ENCODE measurements around the gene NUF2.
"Not testable (repeated sequence)": the region's sequence is repeated elsewhere in the genome, so short reads cannot be mapped to it uniquely, and the experiment has no call there.

Gene NUF2

GRCh38 chr1:163321311-163322305 lies at the start of gene NUF2:
TSS of gene NUF2 (plus strand) at chr1:163321954. CDS start at chr1:163326052, 4,098 bp downstream.
- intact Hi-C loops (cut with DNase I): no loop called here
- peak; percentile 95 to 100 (median 97) for DNase-seq

- intact Hi-C loops (cut with DNase I): no loop called here
- DNase-seq: no peak
Measured at GRCh38 chr1:163273766-163274441, 47.9 kb upstream of the NUF2 start.

- intact Hi-C loops (cut with DNase I): no loop called here
- DNase-seq: no peak
Measured at GRCh38 chr1:163275222-163275621, 46.5 kb upstream of the NUF2 start.

- intact Hi-C loops (cut with DNase I): no loop called here
- no peak for DNase-seq
Measured at GRCh38 chr1:163278602-163279001, 43.2 kb upstream of the NUF2 start.

- DNase-seq; intact Hi-C loops (cut with DNase I): not testable (repeated sequence)
Measured at GRCh38 chr1:163284867-163285266, 36.9 kb upstream of the NUF2 start.

GRCh38 chr1:163290025-163290640 lies 31.6 kb upstream of the NUF2 start:
- intact Hi-C loops (cut with DNase I): no loop called here
- no peak for DNase-seq

- intact Hi-C loops (cut with DNase I): no loop called here
- DNase-seq: no peak
Measured at GRCh38 chr1:163291461-163291860, 30.3 kb upstream of the NUF2 start.

- intact Hi-C loops (cut with DNase I); DNase-seq: not testable (repeated sequence)
Measured at GRCh38 chr1:163292153-163292552, 29.6 kb upstream of the NUF2 start.

GRCh38 chr1:163293497-163293896 lies 28.3 kb upstream of the NUF2 start:
- intact Hi-C loops (cut with DNase I); DNase-seq: not testable (repeated sequence)

GRCh38 chr1:163295949-163296348 lies 25.8 kb upstream of the NUF2 start:
- DNase-seq: no peak
- intact Hi-C loops (cut with DNase I): no loop called here

GRCh38 chr1:163296504-163297263 lies 25.1 kb upstream of the NUF2 start:
- DNase-seq: no peak
- intact Hi-C loops (cut with DNase I): no loop called here

- intact Hi-C loops (cut with DNase I): no loop called here
- no peak for DNase-seq
Measured at GRCh38 chr1:163298365-163298764, 23.4 kb upstream of the NUF2 start.

GRCh38 chr1:163300568-163300967 lies 21.2 kb upstream of the NUF2 start:
- intact Hi-C loops (cut with DNase I): no loop called here

GRCh38 chr1:163303561-163303960 lies 18.2 kb upstream of the NUF2 start:
- no peak for DNase-seq
- intact Hi-C loops (cut with DNase I): no loop called here

More at GRCh38 chr1:163300568-163300967, 21.2 kb upstream of the NUF2 start:
- no peak for DNase-seq

- intact Hi-C loops (cut with DNase I): no loop called here
- DNase-seq: no peak
Measured at GRCh38 chr1:163305441-163305840, 16.3 kb upstream of the NUF2 start.

GRCh38 chr1:163307479-163308171 lies 14.1 kb upstream of the NUF2 start:
- DNase-seq: no peak
- intact Hi-C loops (cut with DNase I): no loop called here

- no peak for DNase-seq
- intact Hi-C loops (cut with DNase I): no loop called here
Measured at GRCh38 chr1:163308811-163309210, 12.9 kb upstream of the NUF2 start.

- DNase-seq: peak in 3 of 10 donors; percentile 7 to 17 (median 13)
- intact Hi-C loops (cut with DNase I): loop anchor here (1.0 to 5.0 kb wide), 3 partner anchors 244 to 462 kb away; no protein-coding TSS in a partner anchor
Measured at GRCh38 chr1:163315773-163316374, 5.9 kb upstream of the NUF2 start.

GRCh38 chr1:163320891-163321290 lies 863 bp upstream of the NUF2 start:
- no peak for DNase-seq
- intact Hi-C loops (cut with DNase I): no loop called here

Measured in posterior cingulate gyrus (tissue), 11 donors.